Superior temporal gyrus (tissue), 1 donor: ENCODE results near the gene GOLGA3.

Experiments used
- DNase-seq: peaks from one replicate; pipeline ENCODE4 v3.0.0-alpha.2; 2016; ENCODE audit errors: extremely low spot score

GOLGA3 gene

GRCh38 chr12:132747896-132748295 is 80.8 kb downstream of the GOLGA3 start:
- no peak for DNase-seq

- DNase-seq, result no peak
Observed at GRCh38 chr12:132747395-132747794, 81.3 kb downstream of the GOLGA3 start.

GRCh38 chr12:132746613-132747012 is 82.1 kb downstream of the GOLGA3 start:
- no peak for DNase-seq

- no peak for DNase-seq
Observed at GRCh38 chr12:132743831-132744230, 84.8 kb downstream of the GOLGA3 start.

GRCh38 chr12:132741620-132742019 is 87.0 kb downstream of the GOLGA3 start:
- DNase-seq, result no peak

GRCh38 chr12:132740652-132741051 is 88.0 kb downstream of the GOLGA3 start:
- DNase-seq, result no peak

GRCh38 chr12:132740313-132740646 is 88.4 kb downstream of the GOLGA3 start:
- no peak for DNase-seq

GRCh38 chr12:132739600-132740312 is 88.9 kb downstream of the GOLGA3 start:
- DNase-seq, result no peak

- DNase-seq, result no peak
Observed at GRCh38 chr12:132736913-132737312, 91.8 kb downstream of the GOLGA3 start.

- no peak for DNase-seq
Observed at GRCh38 chr12:132736378-132736777, 92.3 kb downstream of the GOLGA3 start.

GRCh38 chr12:132735496-132735895 is 93.2 kb downstream of the GOLGA3 start:
- DNase-seq, result no peak

GRCh38 chr12:132734206-132734605 is 94.5 kb downstream of the GOLGA3 start:
- no peak for DNase-seq

- DNase-seq, result no peak
Observed at GRCh38 chr12:132731574-132731973, 97.1 kb downstream of the GOLGA3 start.

GRCh38 chr12:132730353-132730752 is 98.3 kb downstream of the GOLGA3 start:
- no peak for DNase-seq

GRCh38 chr12:132729541-132730320 is 98.9 kb downstream of the GOLGA3 start:
- peak; percentile 44 for DNase-seq

- DNase-seq, result no peak
Observed at GRCh38 chr12:132728502-132728901, 100.2 kb downstream of the GOLGA3 start.

GRCh38 chr12:132727091-132727794 is 101.4 kb downstream of the GOLGA3 start:
- no peak for DNase-seq

- no peak for DNase-seq
Observed at GRCh38 chr12:132726386-132726785, 102.3 kb downstream of the GOLGA3 start.

- DNase-seq, result no peak
Observed at GRCh38 chr12:132724506-132725241, 104.0 kb downstream of the GOLGA3 start.

- no peak for DNase-seq
Observed at GRCh38 chr12:132723764-132724140, 104.9 kb downstream of the GOLGA3 start.

- no peak for DNase-seq
Observed at GRCh38 chr12:132723015-132723763, 105.5 kb downstream of the GOLGA3 start.
